Measurements from ENCODE around the gene CREBBP. TPM values are rescaled to one million over a fixed set of nuclear protein-coding genes. Genes with fewer than 3 reads are reported as not detected.

The CREBBP gene
- total RNA-seq, 1 donor from 2014 or later, result 37.5 TPM

DNA sequence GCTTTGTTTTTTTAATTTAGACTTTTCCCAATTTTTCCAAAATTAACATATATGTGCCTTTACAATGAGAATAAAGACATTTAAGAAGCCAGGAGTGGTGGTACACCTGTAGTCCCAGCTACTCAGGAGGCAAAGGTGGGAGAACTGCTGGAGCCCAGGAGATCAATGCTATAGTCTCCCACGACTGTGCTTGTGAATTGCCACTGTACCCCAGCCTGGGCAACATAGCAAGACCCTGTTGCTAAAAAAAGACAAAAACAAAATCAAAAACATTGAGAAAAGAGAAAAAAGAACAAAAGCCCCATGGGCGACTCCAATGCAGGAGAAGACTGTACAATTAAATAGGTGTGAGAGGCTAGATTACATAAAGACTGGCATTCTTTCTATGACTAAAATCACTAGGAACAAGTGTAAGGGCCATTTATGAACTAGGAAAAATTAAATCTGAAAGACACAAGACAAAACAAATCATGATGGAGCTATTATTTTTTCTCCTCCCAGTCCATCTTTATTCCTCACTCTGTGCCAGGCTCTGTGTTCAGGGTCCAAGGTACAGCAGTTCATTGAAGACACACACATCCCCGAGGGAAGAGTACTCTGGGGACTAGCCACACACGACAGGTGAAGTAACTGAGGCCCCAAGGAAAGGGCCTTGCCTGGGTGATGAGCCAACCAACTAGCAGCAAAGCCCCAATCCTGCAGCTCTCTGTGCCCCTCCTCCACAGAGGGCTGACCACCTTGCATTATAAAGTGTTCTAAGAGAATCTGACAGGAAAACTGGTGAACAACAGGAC, 79.8 kb downstream of the CREBBP start:
- DNase-seq (ENCODE audit: low spot score in 2 of 2), result no peak
- FAIRE-seq, result no peak

DNA sequence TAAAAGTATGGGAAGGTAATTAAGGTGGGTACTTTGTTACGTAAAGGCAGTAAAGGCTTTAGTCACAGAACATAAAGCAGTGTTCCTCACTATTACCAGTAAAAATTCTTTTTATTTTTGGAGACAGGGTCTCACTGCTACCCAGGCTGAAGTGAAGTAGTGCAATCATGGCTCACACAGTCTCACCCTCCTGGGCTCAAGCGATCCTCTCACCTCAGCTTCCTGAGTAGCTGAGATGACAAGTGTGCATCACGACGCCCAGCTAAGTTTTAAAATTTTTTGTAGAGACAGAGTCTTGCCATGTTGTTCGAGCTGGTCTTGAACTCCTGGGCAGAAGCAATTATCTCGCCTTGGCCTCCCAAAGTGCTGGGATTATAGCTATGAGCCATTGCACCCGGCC, 80.5 kb downstream of the CREBBP start:
- FAIRE-seq (no peak), DNase-seq (ENCODE audit: low spot score in 2 of 2) (no peak)

DNA sequence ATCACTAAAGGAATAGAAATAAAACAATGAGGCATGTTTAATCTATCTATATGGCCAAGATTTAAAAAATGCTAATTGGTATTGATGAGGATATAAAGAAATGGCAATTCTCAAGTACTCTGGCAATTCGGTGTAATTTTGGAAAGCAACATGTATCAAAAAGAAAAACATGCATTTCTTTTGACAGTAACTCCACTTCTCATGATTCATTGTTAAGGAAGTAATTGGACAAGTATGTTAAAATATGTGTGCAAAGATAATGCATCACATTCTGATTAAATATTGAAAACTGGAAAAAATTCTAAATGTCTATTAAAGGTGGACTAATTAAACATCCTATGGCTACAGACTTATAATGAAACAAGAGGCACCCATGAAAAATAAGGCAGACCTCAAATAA, 81.2 kb downstream of the CREBBP start:
- FAIRE-seq (no peak), DNase-seq (ENCODE audit: low spot score in 2 of 2) (no peak)

DNA sequence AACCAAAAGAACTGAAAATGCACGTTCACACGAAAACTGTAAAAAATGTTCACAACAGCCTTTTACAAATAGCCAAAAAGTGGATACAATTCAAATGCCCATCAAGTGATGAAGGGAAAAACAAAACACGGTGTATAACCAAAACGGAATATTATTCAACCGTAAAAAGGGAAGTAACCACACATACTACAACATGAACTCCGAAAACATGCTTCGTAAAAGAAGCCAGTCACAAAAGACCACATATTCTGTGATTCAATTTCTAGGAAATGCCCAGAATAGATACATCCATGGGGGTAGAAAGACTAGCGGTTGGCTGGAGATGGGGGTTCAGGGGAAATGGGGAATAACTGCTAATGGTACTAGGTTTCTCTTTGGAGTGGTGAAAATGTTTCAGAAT, 81.7 kb downstream of the CREBBP start:
- DNase-seq (ENCODE audit: low spot score in 2 of 2), result no peak
- no peak for FAIRE-seq

DNA sequence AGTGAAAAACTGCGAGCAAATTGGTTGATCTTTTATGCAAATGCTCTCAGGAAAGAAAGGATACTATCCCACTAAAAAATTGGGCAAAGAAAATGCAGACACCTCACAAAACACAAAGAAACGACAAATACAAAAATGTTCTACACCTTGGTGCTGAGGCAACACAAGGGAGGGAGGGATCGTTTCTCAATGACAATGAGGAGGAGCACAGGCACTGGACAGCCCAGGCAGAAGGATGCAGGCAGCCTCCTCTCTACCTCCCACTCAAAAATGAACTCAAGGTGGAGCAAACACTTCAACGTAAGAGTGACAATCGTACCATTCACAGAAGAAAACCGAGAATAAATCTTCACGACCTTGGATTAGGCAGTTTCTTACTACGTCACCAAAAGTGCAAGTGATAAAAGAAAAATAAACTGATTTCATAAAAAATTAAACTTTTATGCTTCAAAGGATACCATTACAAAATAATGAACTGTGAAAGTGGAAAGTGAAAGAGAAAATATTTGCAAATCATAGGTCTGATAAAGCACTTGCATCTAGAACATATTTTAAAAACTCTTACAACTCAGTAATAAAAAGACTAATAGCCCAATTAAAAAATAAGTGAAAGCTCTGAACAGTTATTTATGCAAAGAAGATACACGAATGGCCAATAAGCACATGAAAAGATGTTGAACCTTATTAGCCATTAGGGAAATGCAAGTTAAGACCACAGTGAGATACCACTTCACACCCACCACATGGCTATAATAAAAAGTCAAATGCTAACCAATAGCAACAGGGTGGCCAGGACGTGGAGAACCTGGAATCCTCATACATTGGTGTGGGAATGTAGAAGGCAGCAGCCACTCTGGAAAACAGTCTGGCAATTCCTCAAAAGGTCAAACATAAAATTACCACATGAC, 82.4 kb downstream of the CREBBP start:
- DNase-seq (ENCODE audit: low spot score in 2 of 2) (no peak), FAIRE-seq (no peak)

DNA sequence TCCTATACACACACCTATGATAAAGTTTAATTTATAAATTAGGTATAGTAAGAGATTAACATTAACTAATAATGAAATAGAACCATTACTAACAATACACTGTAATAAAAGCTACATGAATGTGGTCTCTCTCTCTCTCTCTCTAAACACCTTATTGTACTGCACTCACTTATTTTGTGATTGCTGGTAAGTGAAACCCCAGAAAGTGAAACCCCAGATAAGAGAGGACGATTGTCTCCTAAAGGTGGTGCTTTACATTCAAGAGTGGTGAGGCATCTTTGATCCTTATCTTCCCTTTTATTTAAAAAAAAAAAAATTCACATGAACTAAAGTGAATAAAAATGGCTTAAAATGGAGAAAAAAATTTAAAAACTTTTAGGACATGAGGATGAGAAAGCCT, 83.0 kb downstream of the CREBBP start:
- DNase-seq (ENCODE audit: low spot score in 2 of 2) (no peak), FAIRE-seq (no peak)

DNA sequence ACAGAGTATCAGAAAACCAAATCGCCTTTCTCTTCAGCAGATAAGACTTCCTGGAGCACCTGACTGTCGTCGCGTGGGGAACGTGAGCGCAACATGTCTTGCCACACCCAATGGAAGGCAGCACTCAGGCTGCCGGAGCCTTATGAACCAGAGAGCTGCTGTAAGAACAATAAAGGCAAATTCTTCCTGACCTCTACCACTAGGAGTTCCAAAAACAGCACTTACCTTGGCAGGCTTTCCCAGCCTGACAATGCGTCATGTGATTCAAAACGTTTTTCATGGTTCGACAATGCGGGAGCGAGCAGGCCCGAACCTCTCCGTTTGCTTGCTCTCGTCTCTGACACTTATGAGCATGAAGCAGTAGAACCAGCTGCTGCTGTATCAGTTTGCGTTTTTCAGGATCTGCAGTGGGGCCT, 87.3 kb downstream of the CREBBP start:
- FAIRE-seq (no peak), DNase-seq (ENCODE audit: low spot score in 2 of 2) (peak in 1 of 2 donors; percentile 20)

DNA sequence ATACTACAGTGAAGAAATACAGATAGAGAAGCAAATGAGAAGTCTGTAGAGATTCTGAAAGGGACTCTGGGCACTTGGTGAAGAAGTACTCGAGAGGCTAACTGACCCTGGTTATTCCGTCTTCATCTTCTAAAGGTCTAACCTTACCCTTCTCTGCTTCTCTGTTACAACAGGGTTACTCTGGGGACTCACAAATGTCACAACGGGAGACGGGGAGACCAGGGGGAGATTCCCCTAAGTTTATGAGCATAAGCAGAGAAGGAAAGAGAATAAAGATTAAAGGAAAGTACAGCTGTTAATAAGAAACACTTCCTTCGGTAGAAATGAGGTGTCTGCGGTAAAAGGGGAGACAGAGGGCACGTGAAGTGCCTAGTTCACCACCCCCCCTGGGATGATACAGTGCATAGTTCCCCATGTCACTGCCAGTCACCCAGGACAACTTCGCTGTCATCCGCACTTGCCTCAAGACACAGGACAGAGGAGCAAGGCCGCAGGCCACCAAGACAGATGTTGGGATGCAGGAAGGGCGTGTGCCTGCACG, 88.0 kb downstream of the CREBBP start:
- FAIRE-seq (no peak), DNase-seq (ENCODE audit: low spot score in 2 of 2) (no peak)

DNA sequence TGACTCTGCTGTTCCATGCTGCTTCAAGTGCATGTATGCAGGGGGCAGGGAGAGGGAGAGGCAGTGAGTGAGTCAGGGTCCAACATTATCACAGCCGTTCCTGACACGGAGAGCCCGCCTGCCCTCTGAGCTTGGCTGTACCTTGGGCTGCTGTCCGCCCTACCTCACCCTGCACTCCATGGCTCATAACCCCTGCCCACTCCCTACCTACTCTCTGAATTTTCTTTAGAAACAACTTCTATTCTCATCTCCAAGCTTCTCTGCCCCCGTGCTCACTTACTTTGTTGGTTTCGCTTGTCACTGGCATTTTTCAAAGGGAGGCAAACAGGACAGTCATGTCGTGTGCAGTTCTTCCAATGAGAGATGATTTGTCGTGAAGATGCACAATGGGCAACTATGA, 88.8 kb downstream of the CREBBP start:
- no peak for FAIRE-seq

DNA sequence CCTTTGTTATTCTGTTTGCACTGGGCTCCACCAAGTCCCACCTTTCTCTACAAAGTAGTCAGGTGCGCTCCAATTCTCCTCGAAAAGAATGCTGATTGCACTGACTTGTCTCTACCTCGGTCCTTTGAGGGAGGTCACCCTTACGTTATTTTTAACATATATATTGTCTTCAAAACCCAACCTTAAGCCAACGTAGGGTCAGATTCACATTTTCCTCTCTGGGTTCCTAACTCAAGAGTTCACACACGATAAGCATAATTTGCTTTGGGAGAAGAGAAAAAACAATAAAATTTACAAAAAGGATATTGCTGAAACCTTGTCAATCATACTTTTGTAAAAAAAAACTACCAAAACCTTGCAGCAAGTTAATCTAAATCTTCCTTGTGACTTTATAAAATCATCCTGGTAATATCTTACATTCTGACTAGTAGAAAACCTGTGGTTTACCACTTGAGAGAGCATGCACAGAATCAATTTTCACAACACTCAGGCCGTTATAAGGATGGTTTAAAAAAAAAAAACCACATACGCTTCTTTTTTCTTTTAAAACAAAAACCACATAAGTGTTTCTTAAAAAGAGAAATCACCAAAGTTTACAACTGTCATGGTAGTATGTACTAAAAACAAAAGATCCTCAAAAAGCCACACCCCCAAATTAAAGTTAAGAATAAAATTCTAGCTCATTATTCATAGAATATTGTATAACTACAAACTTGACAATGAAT, 91.0 kb downstream of the CREBBP start:
- FAIRE-seq (no peak), DNase-seq (ENCODE audit: low spot score in 2 of 2) (no peak)

More for the DNA sequence above, 88.8 kb downstream of the CREBBP start:
- DNase-seq (ENCODE audit: low spot score in 2 of 2), result no peak

DNA sequence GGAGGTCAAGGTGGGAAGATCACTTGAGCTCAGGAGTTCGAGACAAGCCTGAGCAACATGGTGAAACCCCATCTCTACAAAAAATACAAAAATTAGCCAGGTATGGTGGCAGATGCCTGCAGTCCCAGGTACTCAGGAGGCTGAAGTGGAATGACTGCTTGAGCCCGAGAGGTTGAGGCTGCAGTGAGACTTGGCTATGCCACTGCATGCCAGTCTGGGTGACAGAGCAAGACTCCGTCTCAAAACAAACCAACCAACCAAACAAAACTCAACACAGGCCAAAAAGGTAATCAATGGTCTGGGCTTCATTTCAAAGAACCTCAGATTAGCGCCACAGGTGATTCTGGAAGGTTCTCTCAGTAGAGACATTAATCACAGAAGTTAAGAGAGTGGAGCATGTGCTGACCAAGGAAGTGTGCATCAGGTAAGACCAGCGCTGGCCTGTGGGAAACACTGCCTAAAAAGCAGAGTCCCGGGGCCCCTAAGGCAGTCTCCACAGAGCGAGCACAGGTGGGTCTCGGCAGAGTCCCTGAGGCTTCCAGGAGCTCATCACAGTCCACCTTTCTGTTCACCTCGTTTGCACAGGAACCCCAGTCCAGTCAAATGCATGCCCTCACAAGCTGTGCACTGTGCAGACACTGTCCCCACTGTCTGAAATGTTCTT, 91.7 kb downstream of the CREBBP start:
- no peak for DNase-seq (ENCODE audit: low spot score in 2 of 2)
- FAIRE-seq, result no peak

DNA sequence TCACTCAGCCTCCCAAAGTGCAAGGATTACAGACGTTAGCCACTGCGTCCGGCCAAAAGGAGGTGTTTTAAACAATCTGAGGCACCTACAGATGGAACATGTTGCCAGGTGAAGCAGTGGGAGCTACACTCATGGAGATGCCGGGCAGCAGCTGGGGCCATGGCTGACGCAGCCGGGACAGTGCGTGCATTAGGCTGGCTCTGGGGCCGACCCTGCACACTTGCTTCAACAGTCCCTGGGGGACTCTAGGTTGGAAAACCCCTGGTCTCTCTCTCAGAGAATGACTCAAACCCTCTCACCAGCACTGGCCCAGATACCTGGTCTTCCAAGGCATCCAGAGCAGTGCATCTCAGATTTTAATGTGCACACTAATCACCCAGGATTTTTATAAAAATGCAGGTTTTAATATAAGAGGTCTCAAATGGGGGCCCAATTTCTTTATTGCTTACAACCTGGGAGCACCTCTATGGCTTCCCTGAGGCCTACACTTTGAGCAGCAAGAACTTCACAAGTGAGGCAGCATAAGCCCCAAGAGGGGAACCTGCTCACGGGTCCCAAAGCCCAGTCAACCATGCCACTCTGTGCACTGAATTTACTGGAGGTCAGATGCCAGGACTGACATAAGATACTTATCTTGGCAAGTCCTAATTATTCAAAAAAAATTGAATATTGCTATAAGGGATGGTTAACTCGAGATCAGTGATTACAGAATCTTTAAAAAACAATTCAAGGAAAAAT, 92.4 kb downstream of the CREBBP start:
- DNase-seq (ENCODE audit: low spot score in 2 of 2), result no peak
- FAIRE-seq, result no peak

DNA sequence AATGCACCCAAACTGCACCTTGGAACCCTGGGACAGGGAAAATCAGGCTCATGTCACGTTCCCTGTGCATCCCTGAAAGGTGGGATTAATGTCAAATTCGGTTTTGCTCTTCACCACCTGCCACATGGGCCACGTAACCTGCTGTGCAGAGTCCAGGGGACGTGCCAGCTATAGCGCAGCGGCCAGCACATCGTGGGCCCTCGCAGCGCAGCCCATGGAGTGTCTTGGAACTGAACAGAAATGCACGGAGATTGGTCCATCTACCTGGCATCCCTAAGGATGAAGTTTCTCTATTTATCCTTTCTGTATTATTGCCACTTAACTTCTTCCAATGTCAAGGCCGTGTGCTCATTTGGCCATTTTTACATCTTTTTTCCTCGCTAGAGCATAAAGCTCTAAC, 95.1 kb downstream of the CREBBP start:
- FAIRE-seq (no peak), DNase-seq (ENCODE audit: low spot score in 2 of 2) (no peak)

DNA sequence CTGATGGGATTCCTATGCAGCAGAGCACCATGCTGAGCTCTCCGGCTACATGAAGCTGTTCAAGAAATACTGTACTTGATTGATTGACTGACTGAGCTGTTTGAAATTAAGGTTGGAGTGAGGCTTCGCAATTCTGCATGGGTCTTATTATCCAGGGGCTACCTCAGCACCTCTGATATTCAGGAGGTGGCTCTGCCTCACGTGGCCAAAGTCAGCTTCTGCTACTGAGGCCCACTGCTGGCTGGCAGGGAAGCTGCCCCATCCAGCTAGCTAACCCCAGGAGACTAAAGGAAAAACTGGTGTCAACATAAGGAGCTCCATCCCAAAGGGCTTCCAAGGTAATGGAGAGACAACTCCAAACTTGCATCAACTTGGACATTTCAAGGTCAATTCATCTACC, 97.0 kb downstream of the CREBBP start:
- FAIRE-seq (no peak), DNase-seq (ENCODE audit: low spot score in 2 of 2) (no peak)

DNA sequence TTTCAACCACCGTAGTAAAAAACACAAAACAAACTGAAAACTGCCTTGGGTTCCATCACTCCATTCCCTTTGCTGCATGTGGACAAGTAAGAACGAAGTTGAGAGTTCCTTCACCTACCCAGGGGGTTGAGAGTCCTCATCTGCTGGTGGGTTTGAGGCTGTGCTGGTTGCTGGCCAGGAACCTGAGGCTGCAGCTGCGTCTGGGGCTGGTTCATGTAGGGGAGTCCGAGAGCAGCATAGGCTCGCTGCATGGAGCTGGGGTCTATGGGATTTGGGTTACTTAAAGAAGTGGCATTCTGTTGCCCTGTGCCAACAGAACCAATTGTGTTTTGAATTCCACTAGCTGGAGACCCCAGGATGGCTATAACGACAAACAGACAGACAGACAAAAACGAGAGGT, 97.9 kb downstream of the CREBBP start:
- DNase-seq (ENCODE audit: low spot score in 2 of 2) (no peak), FAIRE-seq (no peak)

DNA sequence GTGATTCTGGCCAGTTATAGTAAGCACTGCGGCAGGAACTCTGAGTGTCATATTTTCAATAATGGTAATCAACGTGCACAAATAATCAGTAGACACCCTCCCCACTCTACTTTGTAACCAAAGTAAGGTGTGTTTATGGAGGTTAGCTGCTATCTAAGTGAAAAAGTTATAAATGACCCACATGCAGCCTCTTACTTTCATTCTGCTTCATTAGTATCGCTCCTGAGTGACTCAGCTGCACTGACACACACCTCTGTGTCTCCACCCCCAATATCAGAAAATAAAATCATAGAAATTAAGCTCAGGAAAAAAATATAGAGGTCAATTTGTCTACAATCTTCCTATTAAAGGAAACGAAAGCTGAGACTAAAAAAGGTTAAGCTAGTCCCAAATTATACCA, 99.1 kb downstream of the CREBBP start:
- FAIRE-seq, result no peak
- DNase-seq (ENCODE audit: low spot score in 2 of 2), result no peak

DNA sequence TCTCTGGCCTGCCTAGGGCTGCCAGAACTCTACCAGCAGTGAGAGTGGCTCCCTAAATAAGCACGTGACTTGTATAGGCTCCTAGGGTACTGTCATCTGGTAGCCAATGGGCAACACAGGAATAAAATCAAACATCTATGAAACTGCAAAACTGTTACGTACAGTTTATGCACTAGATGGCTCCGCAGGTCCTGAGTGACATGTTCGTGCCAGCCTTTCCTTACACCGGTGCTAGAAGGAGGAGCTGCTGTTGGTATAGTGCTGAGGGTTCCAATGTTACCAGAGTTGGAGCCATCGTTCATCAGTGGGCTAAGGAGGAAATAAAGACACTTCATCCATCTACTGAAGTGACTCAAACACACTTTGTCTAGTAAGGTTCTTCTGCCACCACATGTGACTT, 99.9 kb downstream of the CREBBP start:
- no peak for DNase-seq (ENCODE audit: low spot score in 2 of 2)
- no peak for FAIRE-seq

DNA sequence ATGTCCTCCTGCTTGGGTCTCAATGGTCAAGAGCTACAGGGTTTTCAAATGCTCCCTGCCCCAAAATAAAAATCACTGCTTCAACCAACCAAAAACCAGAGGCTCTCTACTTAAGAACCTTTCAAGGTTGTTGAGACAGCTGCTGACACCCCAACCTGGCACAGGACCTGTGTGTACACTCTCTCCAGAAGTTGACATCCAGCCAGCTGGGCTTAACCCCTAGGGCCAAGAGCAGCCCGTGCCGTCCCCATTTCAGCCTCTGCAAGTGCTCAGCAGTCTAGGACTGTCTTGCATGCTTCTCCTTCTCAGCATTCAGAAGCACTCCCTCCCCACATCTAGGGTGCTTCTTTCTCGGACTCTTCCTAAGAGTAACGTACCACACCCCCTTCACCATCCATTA, 104.2 kb downstream of the CREBBP start:
- FAIRE-seq, result no peak
- DNase-seq (ENCODE audit: low spot score in 2 of 2), result no peak

DNA sequence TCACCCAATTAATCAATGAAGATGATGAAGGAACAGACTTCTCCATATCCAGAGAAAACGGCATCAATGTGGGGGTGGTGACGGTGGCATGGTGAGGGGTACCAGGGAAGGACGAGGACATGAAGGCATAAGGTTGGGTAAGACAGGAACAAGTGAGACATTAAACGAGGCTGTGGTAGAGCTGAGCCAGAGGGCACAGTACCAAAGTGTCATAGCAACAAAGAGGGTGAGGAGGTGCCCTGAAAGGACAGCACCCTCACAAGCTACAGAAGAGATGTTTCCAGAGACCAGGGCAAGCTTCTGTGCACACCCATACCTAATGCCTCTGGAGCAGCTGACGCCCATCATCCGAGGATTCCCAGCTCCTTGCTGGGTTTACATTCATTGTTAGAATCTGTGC, 105.7 kb downstream of the CREBBP start:
- no peak for FAIRE-seq
- DNase-seq (ENCODE audit: low spot score in 2 of 2), result no peak
